Neural cell (in vitro differentiated cells): Measurements from ENCODE around the gene ERBB3.

Experiments used
- EP300 ChIP-seq: fragments of 450-650 bp; conservative IDR thresholded peaks from 2 replicates; pipeline ENCODE4 v1.6.1; 2014; ENCODE audit warnings: antibody characterized with exemption, mild to moderate bottlenecking, moderate library complexity; ENCODE audit not compliant: poor library complexity, severe bottlenecking
- EZH2 ChIP-seq: fragments of 200-600, 300-800 bp; shearing (Covaris generic), sonication (generic); IDR thresholded peaks from 2 replicates; pipeline ENCODE4 v1.6.1; 2014; ENCODE audit warnings: antibody characterized with exemption, low read length, borderline replicate concordance, mild to moderate bottlenecking; ENCODE audit not compliant: insufficient read depth, poor library complexity, severe bottlenecking
- POLR2AphosphoS5 ChIP-seq: IDR thresholded peaks from 2 replicates; pipeline ENCODE4 v1.6.1; 2012
- TAF1 ChIP-seq: IDR thresholded peaks from 2 replicates; pipeline ENCODE4 v1.6.1; 2012; ENCODE audit warnings: low read depth
- TF ChIP-seq, protein P1 (sequence below): fragments of 450-650 bp; IDR thresholded peaks from 2 replicates; pipeline ENCODE4 v1.5.1; 2014; ENCODE audit warnings: antibody characterized with exemption, mild to moderate bottlenecking, moderate library complexity; ENCODE audit not compliant: poor library complexity, severe bottlenecking

- TF ChIP-seq POLR2AphosphoS5 (no peak), EP300 (no peak), TAF1 (no peak), EZH2 (no peak)
- TF ChIP-seq, protein P1, sequence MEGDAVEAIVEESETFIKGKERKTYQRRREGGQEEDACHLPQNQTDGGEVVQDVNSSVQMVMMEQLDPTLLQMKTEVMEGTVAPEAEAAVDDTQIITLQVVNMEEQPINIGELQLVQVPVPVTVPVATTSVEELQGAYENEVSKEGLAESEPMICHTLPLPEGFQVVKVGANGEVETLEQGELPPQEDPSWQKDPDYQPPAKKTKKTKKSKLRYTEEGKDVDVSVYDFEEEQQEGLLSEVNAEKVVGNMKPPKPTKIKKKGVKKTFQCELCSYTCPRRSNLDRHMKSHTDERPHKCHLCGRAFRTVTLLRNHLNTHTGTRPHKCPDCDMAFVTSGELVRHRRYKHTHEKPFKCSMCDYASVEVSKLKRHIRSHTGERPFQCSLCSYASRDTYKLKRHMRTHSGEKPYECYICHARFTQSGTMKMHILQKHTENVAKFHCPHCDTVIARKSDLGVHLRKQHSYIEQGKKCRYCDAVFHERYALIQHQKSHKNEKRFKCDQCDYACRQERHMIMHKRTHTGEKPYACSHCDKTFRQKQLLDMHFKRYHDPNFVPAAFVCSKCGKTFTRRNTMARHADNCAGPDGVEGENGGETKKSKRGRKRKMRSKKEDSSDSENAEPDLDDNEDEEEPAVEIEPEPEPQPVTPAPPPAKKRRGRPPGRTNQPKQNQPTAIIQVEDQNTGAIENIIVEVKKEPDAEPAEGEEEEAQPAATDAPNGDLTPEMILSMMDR: no peak
These were observed at the start of gene ERBB3 for GRCh38 chr12:56079723-56080555.
